Trophoblast cell (in vitro differentiated cells and primary cell): Measurements from ENCODE around the gene HTR2C.
A peak's percentile ranks its signal among the peaks of the same experiment; 100 is the strongest.

ENCODE experiments used
- DNase-seq, 2 donors: peaks; one replicate each; pipeline ENCODE4 v3.0.0-alpha.2; 2016
- H2AFZ ChIP-seq: 2 replicates; pipeline ENCODE4 v1.6.1; 2013; ENCODE audit warnings: low read length, moderate library complexity, mild to moderate bottlenecking; ENCODE audit not compliant: insufficient read depth, poor library complexity
- H2AK5ac ChIP-seq: 2 replicates; pipeline ENCODE4 v1.6.1; 2013; ENCODE audit warnings: mild to moderate bottlenecking, low read length
- H2BK120ac ChIP-seq: 2 replicates; pipeline ENCODE4 v1.6.1; 2013; ENCODE audit warnings: low read length, mild to moderate bottlenecking, moderate library complexity; ENCODE audit not compliant: insufficient read depth, poor library complexity
- H2BK12ac ChIP-seq: 2 replicates; pipeline ENCODE4 v1.6.1; 2013; ENCODE audit warnings: mild to moderate bottlenecking, low read length, moderate library complexity
- H2BK5ac ChIP-seq: 2 replicates; pipeline ENCODE4 v1.6.1; 2013; ENCODE audit warnings: low read length, low read depth, moderate library complexity, mild to moderate bottlenecking; ENCODE audit not compliant: poor library complexity
- H3K14ac ChIP-seq: 2 replicates; pipeline ENCODE4 v1.6.1; 2013; ENCODE audit warnings: mild to moderate bottlenecking, low read length
- H3K18ac ChIP-seq: 2 replicates; pipeline ENCODE4 v1.6.1; 2013; ENCODE audit warnings: mild to moderate bottlenecking, low read length
- H3K23ac ChIP-seq: 2 replicates; pipeline ENCODE4 v1.6.1; 2013; ENCODE audit warnings: low read length
- H3K27ac ChIP-seq: 2 replicates; pipeline ENCODE4 v1.5.1; 2013; ENCODE audit warnings: low read depth, mild to moderate bottlenecking, inconsistent platforms, low read length, moderate library complexity
- H3K27me3 ChIP-seq: 2 replicates; pipeline ENCODE4 v1.6.1; 2013; ENCODE audit warnings: inconsistent platforms, mild to moderate bottlenecking, low read length, moderate library complexity; ENCODE audit not compliant: insufficient read depth
- H3K36me3 ChIP-seq, 2 experiments: 1 replicate in 1 of 2; 2 replicates in 1 of 2; pipeline ENCODE4 v1.6.1; 2013; ENCODE audit warnings: low read length in 2 of 2, mild to moderate bottlenecking in 2 of 2, moderate library complexity in 1 of 2; ENCODE audit not compliant: insufficient read depth in 2 of 2, control insufficient read depth in 1 of 2
- H3K4ac ChIP-seq: 2 replicates; pipeline ENCODE4 v1.6.1; 2013; ENCODE audit warnings: low read depth, mild to moderate bottlenecking, low read length, moderate library complexity
- H3K4me1 ChIP-seq, 2 experiments: 1 replicate in 1 of 2; 2 replicates in 1 of 2; pipeline ENCODE4 v1.6.1; 2013; ENCODE audit warnings: low read length in 2 of 2, mild to moderate bottlenecking in 2 of 2, moderate library complexity in 1 of 2; ENCODE audit not compliant: insufficient read depth in 2 of 2, control insufficient read depth in 1 of 2
- H3K4me2 ChIP-seq: 2 replicates; pipeline ENCODE4 v1.6.1; 2013; ENCODE audit warnings: inconsistent platforms, mild to moderate bottlenecking, low read length, moderate library complexity
- H3K4me3 ChIP-seq: 2 replicates; pipeline ENCODE4 v1.5.1; 2013; ENCODE audit warnings: mild to moderate bottlenecking, low read depth, low read length, inconsistent platforms
- H3K79me1 ChIP-seq: one replicate; pipeline ENCODE4 v1.6.1; 2013; ENCODE audit warnings: low read length
- H3K79me2 ChIP-seq: 2 replicates; pipeline ENCODE4 v1.6.1; 2013; ENCODE audit warnings: low read length, mild to moderate bottlenecking; ENCODE audit not compliant: control insufficient read depth, insufficient read depth, poor library complexity
- H3K9ac ChIP-seq: 2 replicates; pipeline ENCODE4 v1.6.1; 2013; ENCODE audit warnings: mild to moderate bottlenecking, low read length
- H3K9me3 ChIP-seq: 2 replicates; pipeline ENCODE4 v1.6.1; 2013; ENCODE audit warnings: low read depth, mild to moderate bottlenecking, control low read depth, inconsistent platforms, low read length; ENCODE audit not compliant: insufficient read depth
- H4K12ac ChIP-seq: 2 replicates; pipeline ENCODE4 v1.6.1; 2013; ENCODE audit warnings: low read depth, mild to moderate bottlenecking, low read length, moderate library complexity
- H4K8ac ChIP-seq: 2 replicates; pipeline ENCODE4 v1.6.1; 2013; ENCODE audit warnings: low read depth, mild to moderate bottlenecking, low read length, moderate library complexity
- H4K91ac ChIP-seq: one replicate; pipeline ENCODE4 v1.6.1; 2013; ENCODE audit warnings: low read depth, mild to moderate bottlenecking, low read length, moderate library complexity
- WGBS: extraction: QIAGEN DNeasy Blood & Tissue Kit; methylation state at CpG from one replicate; pipeline ENCODE4 v1.1.7; 2013; ENCODE audit warnings: missing lambda C conversion rate; ENCODE audit not compliant: insufficient read length, insufficient coverage; ENCODE audit errors: extremely low coverage; 5-methylcytosine and 5-hydroxymethylcytosine counted together

The HTR2C gene

DNA sequence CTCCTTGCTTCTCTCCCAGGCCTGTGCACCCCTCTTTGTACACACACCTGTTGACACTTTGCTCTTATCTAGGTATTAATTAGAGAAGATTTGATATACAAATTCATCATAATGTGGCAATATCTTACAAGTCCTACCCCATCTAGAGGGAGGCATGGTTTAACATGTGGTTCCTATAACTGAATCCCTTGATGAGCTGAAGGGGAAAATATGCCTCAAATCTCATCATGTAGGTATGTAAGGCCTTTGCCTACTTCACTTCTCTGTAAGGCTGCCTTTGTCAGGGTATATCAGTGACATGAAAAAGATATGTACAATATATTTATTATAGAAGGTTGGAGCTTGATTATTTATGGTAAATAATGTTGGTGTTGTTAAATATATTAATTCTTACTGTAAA lies 31.9 kb downstream of the HTR2C start:
- H3K79me1 ChIP-seq: no peaks in the 10 kb centered on the region
- no peaks in the 10 kb centered on the region for H3K9me3 ChIP-seq
- no peaks in the 10 kb centered on the region for H3K27me3 ChIP-seq
- H4K91ac ChIP-seq: no peak overlapping the region
- H2BK120ac ChIP-seq: no peak overlapping the region
- no peak overlapping the region for H3K27ac ChIP-seq
- H3K9ac ChIP-seq: no peak overlapping the region
- DNase-seq: no peak
- H3K4ac ChIP-seq: no peak overlapping the region
- H2BK12ac ChIP-seq: no peak overlapping the region
- H4K12ac ChIP-seq: no peak overlapping the region
- H3K36me3 ChIP-seq: no peaks in the 10 kb centered on the region
- H3K14ac ChIP-seq: no peak overlapping the region
- no peak overlapping the region for H3K4me2 ChIP-seq
- H4K8ac ChIP-seq: no peak overlapping the region
- H2BK5ac ChIP-seq: no peak overlapping the region
- no peak overlapping the region for H3K23ac ChIP-seq
- no peak overlapping the region for H3K18ac ChIP-seq
- no peak overlapping the region for H2AK5ac ChIP-seq
- H3K4me1 ChIP-seq: no peaks in the 10 kb centered on the region
- no peaks in the 10 kb centered on the region for H3K79me2 ChIP-seq
- H2AFZ ChIP-seq: no peak overlapping the region
- H3K4me3 ChIP-seq: no peak overlapping the region

DNA sequence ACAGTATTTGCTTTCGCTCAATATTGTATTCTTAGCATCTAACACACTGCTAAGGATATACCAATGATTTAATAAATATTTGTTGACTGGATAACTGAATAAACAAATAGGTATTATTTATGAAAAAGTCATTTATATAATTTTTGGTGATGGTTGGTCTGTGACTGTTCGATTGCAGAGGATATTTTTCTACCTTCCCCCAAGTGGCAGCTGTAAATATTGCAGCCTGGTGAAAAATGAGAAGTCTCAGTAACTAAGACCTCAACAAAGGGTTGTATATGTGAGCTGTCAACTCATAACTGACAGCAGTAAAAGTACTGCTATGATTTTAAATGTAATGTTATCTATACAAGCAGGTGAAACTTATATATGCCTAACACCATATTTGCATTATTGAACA lies 36.0 kb downstream of the HTR2C start:
- Histone ChIP-seq H3K9me3 (no peaks in the 10 kb centered on the region), H2AK5ac (no peak overlapping the region)

DNA sequence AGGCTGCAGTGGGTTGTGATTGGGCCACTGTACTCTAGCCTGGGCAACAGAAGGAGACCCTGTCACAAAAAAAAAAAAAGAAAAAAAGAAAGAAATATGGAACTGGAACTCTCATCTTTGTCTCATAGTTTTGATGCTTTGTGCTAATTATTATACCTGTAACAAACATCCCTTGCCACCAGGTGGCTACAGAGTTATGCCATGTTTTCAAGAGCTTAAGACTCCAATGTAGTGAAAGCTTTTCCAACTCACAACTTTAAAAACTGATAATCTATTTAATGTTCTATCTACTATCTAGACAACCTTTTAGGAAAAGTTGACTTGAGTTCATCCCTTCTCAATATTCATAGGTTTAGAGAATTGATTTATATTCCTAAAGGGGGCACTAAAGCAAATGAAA lies 42.4 kb downstream of the HTR2C start:
- Histone ChIP-seq H2BK5ac (no peak overlapping the region), H3K36me3 (no peaks in the 10 kb centered on the region), H3K18ac (no peak overlapping the region), H3K9me3 (no peaks in the 10 kb centered on the region), H3K27me3 (no peaks in the 10 kb centered on the region), H3K9ac (no peak overlapping the region), H2BK12ac (no peak overlapping the region), H2AK5ac (no peak overlapping the region), H3K79me2 (no peaks in the 10 kb centered on the region), H3K79me1 (no peaks in the 10 kb centered on the region), H3K27ac (no peak overlapping the region), H4K91ac (no peak overlapping the region), H2AFZ (no peak overlapping the region), H3K4me2 (no peak overlapping the region), H3K4ac (no peak overlapping the region), H4K12ac (no peak overlapping the region), H3K14ac (no peak overlapping the region), H3K4me3 (no peak overlapping the region), H3K23ac (no peak overlapping the region), H4K8ac (no peak overlapping the region), H2BK120ac (no peak overlapping the region), H3K4me1 (no peaks in the 10 kb centered on the region)
- DNase-seq: peak in 1 of 2 donors; percentile 53

More for the DNA sequence above, 36.0 kb downstream of the HTR2C start:
- Histone ChIP-seq H3K36me3 (no peaks in the 10 kb centered on the region), H3K14ac (no peak overlapping the region), H3K27ac (no peak overlapping the region), H4K12ac (no peak overlapping the region), H3K79me1 (no peaks in the 10 kb centered on the region), H3K9ac (no peak overlapping the region), H3K4me3 (no peak overlapping the region), H3K4ac (no peak overlapping the region), H2BK5ac (no peak overlapping the region), H3K4me2 (no peak overlapping the region), H2BK12ac (no peak overlapping the region), H3K4me1 (no peaks in the 10 kb centered on the region), H4K8ac (no peak overlapping the region), H3K27me3 (no peaks in the 10 kb centered on the region), H3K23ac (no peak overlapping the region), H2AFZ (no peak overlapping the region), H2BK120ac (no peak overlapping the region), H4K91ac (no peak overlapping the region), H3K79me2 (no peaks in the 10 kb centered on the region), H3K18ac (no peak overlapping the region)
- DNase-seq: peak in 1 of 2 donors; percentile 33
- WGBS: no CpG with 5 or more reads among the region's 2 CpGs

DNA sequence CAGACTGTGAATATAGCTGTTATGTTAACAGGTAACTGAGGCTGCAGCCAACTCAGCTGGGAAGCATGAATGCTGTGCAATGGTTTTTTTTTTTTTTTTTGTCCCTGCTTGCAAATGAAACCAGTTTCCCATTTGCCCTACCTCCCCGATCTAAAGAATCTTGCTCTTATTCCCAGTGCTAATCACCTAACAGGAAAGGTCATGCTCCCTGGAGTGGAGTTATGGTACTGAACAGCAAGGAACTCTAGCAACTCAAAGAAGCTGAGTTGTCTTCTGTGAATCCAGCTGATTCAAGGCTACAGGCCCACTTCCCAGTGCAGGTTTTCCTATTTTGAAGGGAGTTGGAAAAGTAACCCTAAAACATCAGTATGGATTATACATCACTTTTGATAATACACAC lies 52.1 kb downstream of the HTR2C start:
- Histone ChIP-seq H2AK5ac (no peak overlapping the region), H2BK5ac (no peak overlapping the region), H3K79me2 (no peaks in the 10 kb centered on the region), H4K8ac (no peak overlapping the region), H3K9me3 (no peaks in the 10 kb centered on the region), H2BK120ac (no peak overlapping the region), H3K14ac (no peak overlapping the region), H4K91ac (no peak overlapping the region), H3K4me1 (no peaks in the 10 kb centered on the region), H3K27me3 (no peaks in the 10 kb centered on the region), H3K36me3 (no peaks in the 10 kb centered on the region), H2AFZ (no peak overlapping the region), H3K4me3 (no peak overlapping the region), H2BK12ac (no peak overlapping the region), H3K4ac (no peak overlapping the region), H3K4me2 (no peak overlapping the region), H3K18ac (no peak overlapping the region), H4K12ac (no peak overlapping the region), H3K79me1 (no peaks in the 10 kb centered on the region), H3K27ac (no peak overlapping the region), H3K23ac (no peak overlapping the region), H3K9ac (no peak overlapping the region)
- DNase-seq: no peak
- no CpG with 5 or more reads among the region's 1 CpG for WGBS

DNA sequence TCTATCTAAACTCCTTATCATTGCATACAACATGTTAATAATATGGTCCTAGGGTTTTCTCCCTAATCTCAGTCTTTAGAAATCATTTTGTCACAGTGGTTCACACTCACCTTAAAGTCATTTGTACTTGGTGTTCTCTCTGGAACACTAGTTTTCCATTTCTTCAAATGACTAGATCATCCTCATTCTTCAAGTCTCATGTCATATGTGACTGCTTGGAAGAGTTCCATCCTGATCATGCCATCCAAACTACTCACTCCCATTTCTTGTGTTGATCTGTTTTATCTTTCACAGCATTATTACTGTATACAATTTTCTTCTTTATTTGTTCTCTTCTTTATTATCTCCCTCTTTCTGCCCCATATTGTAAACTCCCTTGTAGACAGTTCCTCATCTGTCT lies 66.5 kb downstream of the HTR2C start:
- H2AK5ac ChIP-seq: no peak overlapping the region

More for the DNA sequence above, 66.5 kb downstream of the HTR2C start:
- Histone ChIP-seq H3K4me3 (no peak overlapping the region), H3K79me1 (no peaks in the 10 kb centered on the region), H3K4ac (no peak overlapping the region), H2BK12ac (no peak overlapping the region), H3K36me3 (no peaks in the 10 kb centered on the region), H3K4me2 (no peak overlapping the region), H2BK5ac (no peak overlapping the region), H3K4me1 (no peaks in the 10 kb centered on the region), H3K79me2 (no peaks in the 10 kb centered on the region), H4K91ac (no peak overlapping the region), H3K27me3 (no peaks in the 10 kb centered on the region), H4K12ac (no peak overlapping the region), H3K23ac (no peak overlapping the region), H2BK120ac (no peak overlapping the region), H4K8ac (no peak overlapping the region), H2AFZ (no peak overlapping the region), H3K27ac (no peak overlapping the region), H3K18ac (no peak overlapping the region), H3K9ac (no peak overlapping the region), H3K9me3 (no peaks in the 10 kb centered on the region), H3K14ac (no peak overlapping the region)
- peak in 1 of 2 donors; percentile 57 for DNase-seq
